Cardiac fibroblast (primary cell): ENCODE results near the gene TMEM184B.

Source experiments
- DNase-seq, 2 donors: peaks; one replicate each; pipeline versions ENCODE4 v3.0.0 to v3.0.0-alpha.2; 2010; ENCODE audit warnings: low read depth in 2 of 2
- H3K4me3 ChIP-seq, 2 donors: replicated peaks in 1 of 2; 1 replicate in 1 of 2; 2 replicates in 1 of 2; pipeline ENCODE4 v1.5.1; 2011; ENCODE audit warnings: low read depth in 2 of 2, low read length in 2 of 2, mild to moderate bottlenecking in 2 of 2, moderate library complexity in 1 of 2
- TF ChIP-seq, protein P1 (sequence below): IDR thresholded peaks from one replicate; pipeline ENCODE4 v1.5.1; 2011; ENCODE audit warnings: low read depth, mild to moderate bottlenecking, low read length, inconsistent platforms

Gene TMEM184B

DNA sequence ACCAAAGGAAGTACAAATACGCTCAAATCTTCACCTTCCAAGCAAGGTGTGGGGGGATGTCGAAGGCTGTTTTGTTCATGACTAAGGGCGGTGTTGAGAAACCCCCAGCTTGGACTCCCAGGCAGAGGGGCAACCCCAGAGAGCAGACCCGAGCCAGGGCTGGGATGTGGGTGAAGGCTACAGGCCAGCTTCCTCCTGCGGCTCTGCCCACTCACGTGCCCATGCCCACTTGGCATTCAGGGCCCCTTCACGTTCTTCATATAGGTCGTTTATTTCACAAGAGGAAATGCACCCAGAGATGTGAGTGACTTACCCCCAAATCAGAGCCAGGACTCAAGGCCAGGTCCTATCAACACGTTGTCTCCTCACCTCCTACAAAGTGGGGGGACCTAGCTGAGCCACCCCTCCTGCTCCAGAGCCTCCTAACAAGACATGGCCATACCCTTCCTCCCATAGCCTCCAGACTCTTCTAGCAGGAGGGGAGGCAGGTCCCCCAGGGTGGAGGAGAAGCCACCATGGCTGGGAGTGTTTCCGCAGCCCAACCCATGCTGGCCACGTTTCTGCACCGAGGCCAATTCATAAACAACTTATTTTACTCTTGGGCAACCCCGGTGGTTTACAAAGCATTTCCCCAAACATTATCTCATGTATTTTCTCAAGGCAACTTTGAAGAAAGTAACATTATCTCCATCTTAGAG, 22.0 kb downstream of the TMEM184B start:
- DNase-seq = no peak
- TF ChIP-seq, protein P1, sequence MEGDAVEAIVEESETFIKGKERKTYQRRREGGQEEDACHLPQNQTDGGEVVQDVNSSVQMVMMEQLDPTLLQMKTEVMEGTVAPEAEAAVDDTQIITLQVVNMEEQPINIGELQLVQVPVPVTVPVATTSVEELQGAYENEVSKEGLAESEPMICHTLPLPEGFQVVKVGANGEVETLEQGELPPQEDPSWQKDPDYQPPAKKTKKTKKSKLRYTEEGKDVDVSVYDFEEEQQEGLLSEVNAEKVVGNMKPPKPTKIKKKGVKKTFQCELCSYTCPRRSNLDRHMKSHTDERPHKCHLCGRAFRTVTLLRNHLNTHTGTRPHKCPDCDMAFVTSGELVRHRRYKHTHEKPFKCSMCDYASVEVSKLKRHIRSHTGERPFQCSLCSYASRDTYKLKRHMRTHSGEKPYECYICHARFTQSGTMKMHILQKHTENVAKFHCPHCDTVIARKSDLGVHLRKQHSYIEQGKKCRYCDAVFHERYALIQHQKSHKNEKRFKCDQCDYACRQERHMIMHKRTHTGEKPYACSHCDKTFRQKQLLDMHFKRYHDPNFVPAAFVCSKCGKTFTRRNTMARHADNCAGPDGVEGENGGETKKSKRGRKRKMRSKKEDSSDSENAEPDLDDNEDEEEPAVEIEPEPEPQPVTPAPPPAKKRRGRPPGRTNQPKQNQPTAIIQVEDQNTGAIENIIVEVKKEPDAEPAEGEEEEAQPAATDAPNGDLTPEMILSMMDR = no peak

DNA sequence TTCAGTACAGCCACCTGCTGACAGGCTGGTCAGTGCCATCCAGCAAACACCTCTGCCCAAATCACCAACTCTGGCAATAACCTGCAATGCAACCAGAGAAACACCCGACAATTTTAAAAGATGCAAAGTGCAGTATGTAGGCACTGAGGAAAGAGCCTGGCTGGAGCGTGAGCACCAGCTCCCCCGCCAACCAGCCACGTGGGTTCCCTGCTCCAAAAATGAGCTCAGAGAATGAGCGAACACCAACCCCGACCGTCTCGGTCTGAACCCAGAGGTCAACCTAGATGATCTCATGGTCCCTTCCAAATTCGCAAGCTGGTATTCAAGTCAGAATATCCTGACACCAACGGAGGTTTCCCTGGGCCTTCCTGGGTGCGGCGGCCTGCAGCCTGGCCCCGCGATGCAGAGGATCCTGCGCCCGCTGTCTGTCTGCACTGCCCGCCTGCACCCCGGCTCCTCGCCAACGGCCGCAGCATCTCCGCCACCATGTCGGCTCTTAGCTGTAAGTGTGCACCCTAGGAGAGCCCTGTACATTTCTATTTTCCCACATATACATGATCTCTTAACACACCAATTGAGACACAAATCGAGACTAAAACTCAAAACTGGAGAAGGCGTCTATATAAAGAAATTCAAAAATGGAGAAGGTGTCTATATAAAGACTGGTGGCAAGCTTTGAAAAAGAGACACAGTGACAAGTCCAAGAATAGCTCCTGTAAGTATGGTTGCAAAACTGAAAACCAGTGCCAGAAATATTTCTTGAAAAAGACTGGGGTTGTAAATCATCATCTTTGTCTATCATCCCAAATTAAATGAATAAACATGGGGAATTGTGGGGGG, 22.8 kb downstream of the TMEM184B start:
- TF ChIP-seq, protein P1 = no peak
- DNase-seq = no peak
- no peak overlapping the region for H3K4me3 ChIP-seq

More for the DNA sequence above, 22.0 kb downstream of the TMEM184B start:
- H3K4me3 ChIP-seq = no peak overlapping the region

DNA sequence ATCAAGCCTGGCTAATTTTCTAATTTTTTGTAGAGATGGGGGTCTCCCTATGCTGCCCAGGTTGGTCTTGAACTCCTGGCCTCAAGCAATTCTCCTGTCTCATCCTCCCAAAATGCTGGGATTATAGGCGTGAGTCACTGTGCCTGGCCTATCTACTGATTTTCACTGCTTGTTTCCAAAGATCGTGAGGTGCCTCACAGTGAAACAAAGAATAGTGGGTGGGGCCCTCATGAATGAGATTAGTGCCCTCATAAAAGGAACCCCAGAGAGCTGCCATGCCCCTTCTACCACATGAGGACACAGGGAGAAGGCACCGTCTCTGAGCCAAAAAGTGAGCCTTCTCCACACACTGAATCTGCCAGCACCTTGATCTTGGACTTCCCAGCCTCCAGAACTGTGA, 23.5 kb downstream of the TMEM184B start:
- TF ChIP-seq, protein P1 = no peak
- H3K4me3 ChIP-seq = no peak overlapping the region
- no peak for DNase-seq

DNA sequence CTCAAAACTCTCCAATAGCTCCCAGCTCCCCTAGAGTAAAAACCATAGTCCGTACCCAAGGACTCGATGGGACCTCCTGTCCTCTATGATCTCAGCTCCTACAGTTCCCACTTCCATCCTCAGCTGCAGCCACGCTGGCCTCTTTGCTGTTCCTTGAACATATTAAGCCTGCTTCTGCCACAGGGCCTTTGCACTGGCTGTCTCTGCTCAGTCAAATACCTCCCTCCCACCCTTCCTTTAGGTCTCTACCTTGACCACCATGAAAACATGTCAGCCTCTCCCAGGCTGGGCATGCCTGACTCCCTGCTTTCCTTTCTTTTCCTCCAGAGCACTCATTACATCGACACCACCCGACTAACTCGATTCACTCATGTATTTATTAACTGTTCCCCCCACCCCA, 24.5 kb downstream of the TMEM184B start:
- TF ChIP-seq, protein P1 = no peak
- no peak for DNase-seq
- H3K4me3 ChIP-seq = no peak overlapping the region

DNA sequence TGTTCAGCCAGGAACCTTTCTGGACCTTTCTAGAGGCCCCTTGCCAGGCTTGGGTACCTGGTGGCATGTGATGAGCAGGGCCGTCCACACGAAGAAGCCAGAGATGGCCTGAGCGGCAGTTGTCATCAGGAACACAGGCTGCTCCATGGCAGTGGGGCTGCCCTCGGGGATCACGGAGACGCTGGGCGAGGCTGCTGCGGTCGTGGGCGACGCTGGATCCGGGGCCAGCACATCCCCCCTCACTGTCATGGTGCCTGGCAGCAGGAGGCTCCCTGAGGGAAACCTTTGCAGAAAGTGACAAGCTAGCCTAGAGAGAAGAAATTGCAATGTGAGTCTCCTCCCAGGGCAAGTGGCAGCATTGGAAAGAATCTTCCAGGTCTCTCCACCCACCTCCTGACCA, 25.1 kb downstream of the TMEM184B start:
- no peak overlapping the region for H3K4me3 ChIP-seq
- no peak for DNase-seq
- TF ChIP-seq, protein P1 = no peak

DNA sequence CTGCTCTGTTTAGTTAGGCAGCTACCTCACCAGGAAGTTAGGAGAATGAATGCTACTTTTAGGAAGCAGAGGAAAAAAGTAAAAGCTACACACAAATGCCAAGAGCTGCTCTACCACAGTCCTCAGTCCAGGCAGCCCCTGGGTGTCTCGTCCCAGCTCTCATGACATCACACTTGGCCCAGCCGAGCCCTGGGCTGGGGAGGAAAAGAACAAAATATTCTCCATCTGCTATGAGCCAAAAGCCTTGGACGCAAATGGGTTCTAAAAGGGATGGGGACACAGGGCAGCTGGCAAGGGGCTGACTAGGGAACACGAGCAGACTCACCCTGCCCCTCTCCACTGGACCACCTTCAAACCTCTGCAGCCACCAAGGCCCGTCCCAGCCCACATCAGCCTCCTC, 26.1 kb downstream of the TMEM184B start:
- TF ChIP-seq, protein P1 = no peak
- no peak overlapping the region for H3K4me3 ChIP-seq
- DNase-seq = no peak
